ENCODE results near the gene EPHA6.

The EPHA6 gene

DNA sequence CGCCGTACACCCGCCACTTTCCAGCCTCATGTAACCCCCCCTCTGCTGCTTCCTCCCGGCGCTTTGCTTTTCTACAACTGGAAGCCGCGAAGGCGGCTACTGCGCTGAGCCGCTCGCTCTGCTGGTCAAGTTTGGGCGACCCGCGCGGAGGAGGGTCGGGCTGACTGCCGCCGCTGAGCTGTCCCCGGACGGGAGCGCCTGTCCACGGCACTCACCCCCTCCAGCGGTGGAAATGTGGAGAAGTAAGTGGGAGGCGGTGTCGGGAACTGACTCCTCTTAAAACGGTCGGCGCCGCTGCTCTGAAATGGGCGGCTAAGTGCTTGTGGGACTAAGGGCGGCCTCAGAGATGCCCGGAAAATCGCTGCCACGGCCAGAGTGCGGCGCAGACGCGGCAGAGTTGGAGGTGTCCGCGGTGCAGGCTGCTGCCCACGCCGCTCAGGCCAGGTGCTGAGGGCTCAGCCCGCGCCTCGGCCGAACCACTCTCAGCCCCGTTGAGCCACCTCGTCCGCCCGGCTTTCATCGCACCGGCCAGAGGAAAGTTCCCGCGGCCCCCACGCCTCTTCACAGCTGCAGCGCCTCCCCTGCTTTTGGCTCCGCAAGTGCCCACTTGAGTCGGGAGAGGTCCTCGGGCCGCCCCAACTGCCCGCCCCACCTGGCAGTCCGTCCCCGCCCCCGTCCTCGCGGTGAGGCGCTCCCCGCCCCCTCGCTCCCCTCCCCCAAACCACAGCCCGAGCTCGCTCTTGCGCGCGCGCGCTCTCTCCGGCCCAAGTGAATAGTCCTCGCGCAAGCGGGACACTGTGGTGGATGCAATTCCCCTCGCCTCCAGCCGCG lies at the start of gene EPHA6:
EPHA6 (plus strand) TSS at position 775 of the 831 bp plus-strand sequence.
- DNase-seq (ENCODE audit: low spot score) = no peak

DNA sequence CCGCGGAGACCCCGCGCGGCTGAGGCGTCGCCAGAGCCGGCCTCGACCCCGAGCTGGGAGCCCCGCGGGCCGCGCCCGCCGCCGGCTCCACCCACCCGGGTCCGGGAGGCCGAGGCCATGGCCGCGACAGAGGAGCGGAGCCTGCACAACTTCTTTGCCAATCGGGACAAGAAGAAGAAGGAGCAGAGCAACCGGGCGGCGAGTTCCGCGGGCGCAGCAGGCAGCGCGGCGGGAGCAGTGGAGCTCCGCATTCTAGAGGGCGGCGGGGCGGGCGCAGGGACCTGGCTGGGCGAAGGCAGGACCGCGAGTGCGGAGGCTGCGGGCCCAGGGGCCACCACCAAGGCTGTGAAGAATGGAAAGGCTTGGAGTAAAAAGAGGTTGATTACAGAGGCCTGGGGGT lies 37.6 kb upstream of the EPHA6 start:
- no peak for DNase-seq (ENCODE audit: low spot score)

DNA sequence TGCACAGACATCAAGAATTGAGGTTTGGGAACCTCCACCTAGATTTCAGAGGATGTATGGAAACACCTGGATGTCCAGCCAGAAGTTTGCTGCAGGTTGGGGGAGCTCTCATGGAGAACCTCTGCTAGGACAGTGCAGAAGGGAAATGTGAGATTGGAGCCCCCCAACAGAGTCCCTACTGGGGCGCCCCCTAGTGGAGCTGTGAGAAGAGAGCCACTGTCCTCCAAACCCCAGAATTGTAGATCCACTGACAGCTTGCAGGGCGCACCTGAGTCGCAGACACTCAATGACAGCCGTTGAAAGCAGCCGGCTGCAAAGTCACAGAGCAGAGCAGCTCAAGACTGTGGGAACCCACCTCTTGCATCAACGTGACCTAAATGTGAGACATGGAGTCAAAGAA lies 34.6 kb upstream of the EPHA6 start:
- no peak for DNase-seq (ENCODE audit: low spot score)

DNA sequence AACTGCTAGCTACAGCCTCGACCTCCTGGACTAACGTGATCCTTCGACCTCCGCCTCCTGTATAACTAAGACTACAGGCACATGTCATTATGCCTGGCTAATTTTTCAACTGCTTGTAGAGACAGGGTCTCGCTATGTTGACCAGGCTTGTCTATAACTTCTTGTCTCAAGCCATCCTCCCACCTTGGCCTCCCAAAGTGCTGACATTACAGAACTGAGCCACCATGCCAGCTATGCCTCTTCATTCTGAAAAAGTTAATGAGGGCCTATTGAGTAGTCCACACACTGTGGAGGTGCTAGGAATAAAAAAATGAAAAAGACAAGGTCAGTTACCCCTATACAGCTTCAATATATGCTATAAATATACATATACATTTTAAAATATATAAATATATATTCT lies 18.3 kb upstream of the EPHA6 start:
- DNase-seq (ENCODE audit: low spot score) = no peak

DNA sequence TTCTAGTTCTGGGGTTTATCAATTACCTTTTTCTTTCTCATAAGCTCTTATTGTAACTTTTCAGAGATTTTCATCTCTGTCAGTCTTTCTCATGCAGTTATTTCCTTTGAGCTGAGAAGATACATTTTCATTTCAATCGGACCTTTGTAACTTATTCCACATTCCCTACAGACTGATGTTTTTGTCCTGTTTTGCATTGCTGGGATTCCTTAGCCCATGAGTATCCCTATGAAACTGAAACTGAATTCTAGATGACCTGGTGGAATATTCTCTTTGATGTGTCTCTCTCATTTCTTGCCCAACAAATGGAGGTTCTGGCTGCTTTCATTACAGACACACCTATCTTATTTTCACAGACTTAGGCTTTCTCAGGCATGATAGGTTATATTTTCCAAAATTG lies 10.5 kb upstream of the EPHA6 start:
- no peak for DNase-seq (ENCODE audit: low spot score)

DNA sequence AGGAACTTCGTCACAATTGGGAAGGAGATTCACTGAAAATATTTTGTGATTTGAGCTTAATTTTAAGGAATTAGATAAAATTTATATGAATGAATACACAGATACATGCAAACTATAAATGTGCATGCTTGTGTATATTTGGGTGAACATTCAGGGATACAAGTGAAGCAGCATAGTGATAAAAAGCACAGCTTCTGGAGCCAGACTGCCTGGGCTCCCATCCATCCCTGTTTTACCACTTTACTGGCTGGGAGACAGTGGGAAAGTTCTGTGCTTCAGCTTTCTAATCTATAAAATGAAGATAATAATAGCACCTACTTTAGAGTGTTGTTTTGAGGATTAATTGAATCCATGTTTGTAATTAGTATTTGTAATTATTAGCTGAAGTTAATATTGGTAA lies 8.1 kb upstream of the EPHA6 start:
- DNase-seq (ENCODE audit: low spot score) = no peak

DNA sequence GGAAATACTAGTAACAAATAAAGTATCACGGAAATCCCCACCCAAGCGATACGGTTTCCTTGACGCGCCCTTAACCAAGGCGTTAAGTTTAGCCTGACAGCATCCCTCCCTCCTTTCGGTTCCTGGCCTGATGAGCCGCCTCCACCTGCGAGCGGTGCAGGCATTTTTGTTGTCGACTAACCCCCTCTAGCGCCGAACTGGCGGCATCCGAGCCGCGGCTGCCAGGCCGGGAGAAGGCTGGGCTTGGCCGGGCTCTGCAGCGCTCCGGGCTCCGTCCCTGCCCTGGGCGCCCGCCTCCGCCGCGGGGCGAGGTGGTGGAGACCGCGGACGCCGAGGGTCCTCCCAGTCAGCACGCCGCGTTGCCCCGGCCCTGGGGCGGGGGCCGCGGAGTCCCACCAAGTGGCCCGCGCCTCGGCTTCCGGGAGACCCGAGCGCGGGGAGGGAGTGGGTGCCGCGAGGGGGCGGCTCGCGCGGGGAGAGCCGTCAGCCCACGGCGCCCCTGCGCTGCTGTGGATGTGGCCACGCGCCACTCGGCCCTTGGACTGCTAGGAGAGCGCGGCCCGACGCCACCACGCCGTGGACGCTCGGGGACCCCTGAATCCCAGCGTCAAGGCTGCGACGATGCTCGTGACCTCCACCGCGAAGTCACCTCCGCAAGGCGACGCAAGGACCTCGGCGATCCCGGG lies 1.1 kb upstream of the EPHA6 start:
- DNase-seq (ENCODE audit: low spot score) = peak; percentile 7

DNA sequence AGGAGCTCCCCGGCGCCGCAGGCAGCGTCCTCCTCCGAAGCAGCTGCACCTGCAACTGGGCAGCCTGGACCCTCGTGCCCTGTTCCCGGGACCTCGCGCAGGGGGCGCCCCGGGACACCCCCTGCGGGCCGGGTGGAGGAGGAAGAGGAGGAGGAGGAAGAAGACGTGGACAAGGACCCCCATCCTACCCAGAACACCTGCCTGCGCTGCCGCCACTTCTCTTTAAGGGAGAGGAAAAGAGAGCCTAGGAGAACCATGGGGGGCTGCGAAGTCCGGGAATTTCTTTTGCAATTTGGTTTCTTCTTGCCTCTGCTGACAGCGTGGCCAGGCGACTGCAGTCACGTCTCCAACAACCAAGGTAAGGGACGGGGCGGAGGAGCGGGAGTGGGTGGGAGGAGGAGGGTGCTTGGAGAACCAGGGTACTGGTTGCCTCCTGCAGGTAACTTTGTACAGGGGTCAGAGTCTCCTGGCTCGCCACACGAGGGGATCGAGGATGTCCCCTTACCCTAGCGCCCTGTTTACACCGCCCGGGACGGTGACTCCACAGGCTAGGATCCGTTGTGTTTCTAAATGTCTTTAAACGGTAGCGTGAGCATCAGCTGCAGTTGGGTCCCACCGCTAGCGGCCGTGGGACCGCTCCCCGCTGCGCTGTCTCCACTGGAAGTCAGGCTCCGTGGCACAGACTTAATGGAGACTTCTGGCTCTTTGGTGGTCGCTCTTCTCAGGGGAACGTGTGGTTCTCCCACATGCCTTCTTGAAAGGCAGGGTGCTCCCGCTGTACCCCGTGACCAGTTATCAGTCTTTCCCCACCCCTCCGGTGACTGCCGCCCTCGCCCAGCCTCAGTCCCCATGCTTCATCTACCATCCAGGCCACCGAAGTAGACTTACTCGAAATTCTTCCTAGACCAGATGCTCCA lies 515 bp downstream of the EPHA6 start:
- no peak for DNase-seq (ENCODE audit: low spot score)

DNA sequence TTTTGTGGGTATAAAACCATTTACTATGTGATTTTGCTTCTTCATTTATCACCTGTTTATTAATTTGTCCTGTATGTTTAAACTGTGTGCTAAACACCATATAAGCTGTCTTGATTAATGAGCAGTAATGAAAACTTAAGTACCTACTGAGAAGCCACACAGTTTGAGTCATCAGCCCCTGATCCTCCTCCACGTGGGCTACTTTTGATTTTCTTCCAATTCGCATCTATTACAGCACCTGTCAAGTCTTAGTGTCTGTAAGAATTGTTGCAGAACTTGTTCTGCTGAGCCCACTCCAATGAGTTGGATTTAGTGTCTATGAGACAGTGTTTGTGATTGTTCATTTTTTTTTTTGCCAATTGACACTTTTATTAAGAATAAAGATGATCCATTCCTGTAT lies 16.8 kb downstream of the EPHA6 start:
- DNase-seq (ENCODE audit: low spot score) = no peak

DNA sequence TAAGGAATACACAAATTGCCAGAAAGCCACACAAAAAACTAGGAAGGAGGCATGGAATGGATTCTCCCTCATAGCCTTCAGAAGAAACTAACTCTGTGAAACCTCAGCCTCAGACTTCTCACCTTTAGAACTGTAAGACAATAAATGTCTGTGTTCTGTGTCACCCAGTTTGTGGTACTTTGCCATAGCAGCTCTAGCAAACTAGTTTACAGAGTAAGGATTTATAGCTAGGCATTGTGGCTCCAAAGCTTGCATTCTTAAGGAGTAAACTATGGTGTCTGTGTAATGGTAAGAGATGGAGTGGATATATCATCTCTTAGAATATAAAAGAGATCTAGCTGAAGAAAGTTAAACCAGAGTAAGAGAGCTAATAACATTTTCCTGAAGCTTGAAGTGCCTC lies 18.9 kb downstream of the EPHA6 start:
- DNase-seq (ENCODE audit: low spot score) = no peak

DNA sequence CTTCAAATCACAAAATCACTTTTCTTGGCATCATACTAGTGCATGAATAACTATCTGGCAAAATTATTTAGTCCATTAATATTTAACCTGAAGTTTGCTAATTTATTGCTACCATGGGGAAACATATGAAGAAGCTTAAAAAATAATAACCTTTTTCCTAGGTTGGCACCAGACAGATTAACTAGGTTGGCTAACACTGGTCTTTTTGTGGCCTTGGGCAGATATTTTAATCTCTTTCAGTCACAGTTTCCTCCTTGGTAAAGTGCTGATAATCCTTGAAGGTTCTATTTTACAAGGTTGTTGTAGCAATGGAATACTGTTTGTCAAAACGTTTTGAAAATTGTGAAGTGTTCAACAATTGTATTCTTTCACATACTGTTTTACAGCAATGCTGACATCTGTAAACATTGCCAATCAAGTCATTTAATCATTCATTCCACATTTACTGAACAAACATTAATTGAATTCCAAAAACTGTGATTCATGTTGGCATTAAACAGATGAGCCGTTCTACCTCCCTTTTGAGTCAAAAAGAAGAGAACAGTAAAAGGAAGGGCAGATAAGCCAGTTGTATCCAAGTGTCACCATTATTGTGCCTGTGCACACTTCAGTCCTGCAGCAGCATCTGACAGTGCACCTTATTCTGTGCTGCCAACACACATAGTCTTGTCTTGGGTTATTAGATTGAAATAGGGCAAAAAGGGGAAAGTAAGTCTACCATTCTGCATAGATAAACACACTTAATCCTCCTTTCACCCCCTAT lies 21.9 kb downstream of the EPHA6 start:
- DNase-seq (ENCODE audit: low spot score) = no peak

DNA sequence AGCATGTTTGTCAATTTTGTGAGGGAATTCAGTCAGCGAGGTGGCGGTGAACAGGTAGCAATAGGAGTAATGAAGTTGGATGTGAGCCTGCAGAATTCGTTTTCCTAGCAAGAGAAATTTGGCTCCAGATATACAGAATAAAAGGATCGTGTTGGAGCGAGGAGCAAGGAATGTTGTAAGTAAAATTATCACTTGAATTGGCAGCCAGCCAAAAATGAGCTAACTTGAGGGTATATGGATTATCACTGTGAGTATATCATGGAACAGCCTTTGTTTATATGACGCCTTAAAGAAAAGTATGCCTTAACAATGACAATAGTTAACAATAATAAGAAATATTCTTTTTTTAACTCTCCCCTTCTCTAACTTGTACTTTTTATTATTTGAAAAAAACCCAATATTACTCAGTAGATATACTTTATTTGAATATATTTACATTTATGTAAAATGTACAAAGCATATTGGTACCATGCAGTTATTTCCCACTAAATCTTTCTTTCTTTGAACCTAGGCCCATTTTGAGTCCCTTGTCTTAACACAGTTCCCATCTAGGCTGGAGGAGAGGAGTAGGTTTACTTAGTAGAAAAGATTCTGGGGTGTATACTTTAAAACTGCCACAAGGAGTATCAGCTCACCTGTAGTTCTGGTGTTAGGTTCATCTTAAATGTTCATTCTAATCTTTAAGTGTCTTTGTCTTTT lies 29.3 kb downstream of the EPHA6 start:
- DNase-seq (ENCODE audit: low spot score) = no peak

DNA sequence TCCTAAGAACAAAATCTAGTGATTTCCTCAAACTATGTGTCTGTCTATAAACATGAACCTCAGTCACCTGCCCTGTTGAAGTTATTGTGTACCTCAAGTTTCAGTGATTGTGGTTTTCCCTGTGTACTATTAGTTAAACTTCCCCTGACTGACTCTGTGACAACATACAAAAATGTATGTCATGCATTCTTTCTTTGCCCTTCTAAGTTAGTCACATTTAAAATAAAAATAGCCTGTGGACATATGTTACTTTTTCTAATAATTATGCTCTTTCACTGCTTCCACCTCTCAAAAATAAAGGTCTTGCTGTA lies 29.8 kb downstream of the EPHA6 start:
- DNase-seq (ENCODE audit: low spot score) = no peak

DNA sequence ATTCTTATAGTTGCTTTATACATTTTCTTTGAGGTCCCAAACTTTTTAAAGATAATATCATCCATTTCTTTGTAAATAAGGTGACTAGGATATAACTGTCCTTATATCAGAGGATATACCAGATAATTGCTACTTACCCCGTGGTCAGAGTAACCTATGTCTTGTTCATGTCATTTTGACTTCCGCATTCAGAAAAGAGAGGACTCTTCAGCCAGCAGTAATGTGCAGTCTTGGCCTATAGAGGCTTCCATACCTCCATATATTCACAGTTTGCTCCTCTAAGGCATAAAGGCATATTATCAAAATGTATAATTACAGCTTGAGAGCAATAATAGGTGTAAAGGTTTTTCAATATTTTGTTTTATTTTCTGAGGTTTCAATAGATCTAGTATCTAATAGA lies 38.5 kb downstream of the EPHA6 start:
- DNase-seq (ENCODE audit: low spot score) = no peak

DNA sequence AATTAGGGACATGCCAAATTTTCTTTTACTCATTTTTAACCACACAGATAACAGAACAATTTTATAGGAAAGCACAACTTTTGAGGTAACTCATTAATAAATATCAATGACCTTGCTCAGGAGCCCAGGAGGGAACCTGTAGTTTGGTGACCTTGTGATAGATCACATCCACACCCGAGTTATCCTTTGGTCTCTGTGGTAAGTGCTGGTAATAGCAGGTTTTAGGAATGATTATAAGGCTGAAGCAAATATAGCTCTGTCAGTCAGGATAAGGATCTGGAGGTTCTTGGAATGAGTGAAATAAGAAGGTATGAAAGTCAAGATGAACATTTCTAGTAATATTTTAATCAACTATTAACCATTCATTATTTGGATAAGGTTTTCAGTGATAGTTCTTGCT lies 46.5 kb downstream of the EPHA6 start:
- DNase-seq (ENCODE audit: low spot score) = no peak

DNA sequence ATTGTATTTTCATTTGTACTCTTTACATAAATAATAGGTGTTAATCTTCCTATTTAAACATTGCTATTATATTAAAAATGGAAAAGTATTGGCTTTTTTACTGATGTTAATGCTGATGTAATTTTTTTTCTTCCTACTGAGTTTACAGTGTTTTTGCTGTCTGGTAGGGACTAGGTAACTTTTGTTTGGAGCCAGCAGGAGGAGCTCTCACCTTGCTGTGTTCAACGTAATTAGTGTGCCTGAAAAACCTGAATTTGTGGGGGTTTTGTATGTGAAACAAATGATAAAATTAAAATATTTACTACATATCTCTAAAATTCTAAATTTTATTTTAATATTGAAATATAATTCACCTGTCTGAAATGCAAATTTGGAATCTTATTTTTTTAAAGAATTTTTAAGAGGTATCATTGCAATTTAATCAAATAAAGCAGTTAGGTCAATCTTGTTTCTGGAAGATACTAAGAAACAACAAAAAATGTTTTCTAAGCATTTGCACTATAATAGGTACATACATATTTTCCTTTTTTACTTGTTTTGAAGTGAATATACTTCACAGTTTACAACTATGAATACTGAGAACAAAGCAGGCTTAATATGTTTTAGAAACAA lies 48.8 kb downstream of the EPHA6 start:
- no peak for DNase-seq (ENCODE audit: low spot score)

DNA sequence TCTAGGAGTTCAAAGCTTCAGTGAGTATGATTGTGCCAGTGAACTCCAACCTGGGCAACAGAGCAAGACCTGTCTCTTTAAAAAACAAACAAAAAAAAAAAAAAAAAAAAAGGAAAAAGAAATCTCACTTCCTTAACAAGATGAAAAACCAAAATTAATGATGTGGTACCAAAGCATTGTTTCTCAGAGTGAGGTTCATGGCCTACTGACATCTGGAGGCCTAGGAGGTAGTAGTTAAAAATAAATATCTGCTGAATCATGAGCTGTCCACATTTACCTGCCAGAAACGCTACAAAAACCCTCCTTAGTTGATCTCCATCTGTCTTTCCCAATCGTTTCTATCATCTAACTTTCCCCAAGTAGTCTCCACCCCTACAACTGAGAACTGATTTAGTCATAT lies 51.2 kb downstream of the EPHA6 start:
- no peak for DNase-seq (ENCODE audit: low spot score)

DNA sequence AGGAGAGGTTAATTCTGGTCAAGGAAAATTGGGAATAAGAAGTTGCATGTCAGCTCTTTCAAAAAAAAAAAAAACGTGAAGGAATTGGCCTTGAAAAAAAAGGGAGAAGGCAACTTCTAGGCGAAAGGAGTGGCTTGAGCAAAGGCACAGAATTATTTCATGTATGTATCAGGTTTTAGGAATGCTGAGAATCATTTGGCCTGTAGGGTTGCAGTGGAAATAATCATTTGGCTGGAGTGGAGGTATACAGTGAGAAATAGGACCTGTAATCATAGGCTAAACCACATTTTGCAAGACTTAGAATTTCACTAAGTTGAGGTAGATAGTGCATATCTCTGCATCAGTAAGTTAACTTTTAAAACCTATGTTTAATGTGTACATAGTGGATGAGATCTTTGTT lies 54.9 kb downstream of the EPHA6 start:
- no peak for DNase-seq (ENCODE audit: low spot score)

DNA sequence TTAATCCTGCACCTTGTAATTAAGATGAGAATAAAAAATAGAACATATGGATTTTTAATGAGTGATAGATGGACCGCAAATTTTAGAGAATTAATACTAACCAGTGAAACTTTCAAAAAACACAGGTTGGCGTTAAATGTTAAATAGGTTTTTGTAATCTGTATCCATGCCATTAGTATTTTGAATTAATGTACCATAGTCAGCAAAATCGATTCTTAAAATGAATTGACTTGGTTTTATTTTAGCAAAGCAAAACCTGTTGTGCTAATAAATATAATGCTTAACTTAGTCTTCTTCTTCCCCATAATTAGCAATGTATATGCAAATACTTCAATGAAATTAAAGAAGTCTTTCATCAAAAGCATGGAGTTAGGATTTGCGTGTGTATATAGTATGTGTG lies 63.1 kb downstream of the EPHA6 start:
- DNase-seq (ENCODE audit: low spot score) = no peak

DNA sequence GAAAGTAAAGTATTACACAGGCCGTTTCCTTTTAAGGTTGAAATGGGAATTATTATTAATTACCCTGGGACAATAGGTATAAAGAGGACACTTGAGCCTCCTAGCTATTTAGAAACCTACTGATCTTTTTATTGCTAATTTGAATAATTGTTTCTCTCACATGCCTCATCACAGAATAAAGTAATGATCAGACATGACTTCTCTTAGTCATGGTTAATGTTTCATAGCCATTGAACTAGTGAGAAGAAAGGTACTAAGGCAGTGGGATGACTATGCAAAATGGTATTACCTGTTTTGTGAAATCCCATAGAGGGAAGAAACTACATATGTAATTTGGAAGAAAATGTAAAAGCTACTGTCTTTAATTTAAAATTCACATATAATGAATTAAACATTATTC lies 85.6 kb downstream of the EPHA6 start:
- no peak for DNase-seq (ENCODE audit: low spot score)

DNA sequence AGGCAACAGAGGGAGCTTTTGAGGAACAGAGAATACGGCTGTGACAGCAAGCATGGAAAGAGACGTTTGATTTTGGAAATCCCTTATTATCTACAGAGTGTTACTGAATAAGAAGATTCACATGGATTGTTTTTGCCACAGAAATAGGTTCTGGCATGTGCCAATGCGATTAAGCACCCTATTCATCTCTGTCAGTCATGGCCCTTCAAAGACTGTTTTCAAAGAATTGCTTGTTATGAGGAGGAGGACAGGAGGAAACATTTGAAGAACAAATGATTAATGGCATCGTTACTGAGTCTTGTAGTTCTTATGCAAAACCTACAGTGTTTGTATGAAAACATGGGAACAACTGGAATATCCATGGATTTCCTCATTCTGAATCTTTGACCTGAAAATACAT lies 86.2 kb downstream of the EPHA6 start:
- DNase-seq (ENCODE audit: low spot score) = no peak
